ENCODE results near the gene TREML4.
"Not testable (repeated sequence)": the region's sequence is repeated elsewhere in the genome, so short reads cannot be mapped to it uniquely, and the experiment has no call there.

Gene TREML4

GRCh38 chr6:41232667-41233066, 4.5 kb downstream of the TREML4 start:
- no peak overlapping the region for H3K4me3 ChIP-seq (replicated peaks in 1 of 2; ENCODE audit: low read depth in 2 of 2, low read length in 2 of 2)
- TF ChIP-seq CTCF (IDR thresholded peaks at IDR 0.05; ENCODE audit: low read depth, low read length): no peak
- no peak for DNase-seq (ENCODE audit: low read depth in 2 of 2)

- DNase-seq (ENCODE audit: low read depth in 2 of 2): no peak
- no peak overlapping the region for H3K4me3 ChIP-seq (replicated peaks in 1 of 2; ENCODE audit: low read depth in 2 of 2, low read length in 2 of 2)
- no peak for TF ChIP-seq CTCF (IDR thresholded peaks at IDR 0.05; ENCODE audit: low read depth, low read length)
Observed at GRCh38 chr6:41236276-41236675, 8.1 kb downstream of the TREML4 start.

- no peak for TF ChIP-seq CTCF (IDR thresholded peaks at IDR 0.05; ENCODE audit: low read depth, low read length)
- H3K4me3 ChIP-seq (replicated peaks in 1 of 2; ENCODE audit: low read depth in 2 of 2, low read length in 2 of 2): no peak overlapping the region
- DNase-seq (ENCODE audit: low read depth in 2 of 2): no peak
Observed at GRCh38 chr6:41237128-41237527, 9.0 kb downstream of the TREML4 start.

GRCh38 chr6:41239467-41240159, 11.5 kb downstream of the TREML4 start:
- DNase-seq (ENCODE audit: low read depth in 2 of 2): no peak
- H3K4me3 ChIP-seq (replicated peaks in 1 of 2; ENCODE audit: low read depth in 2 of 2, low read length in 2 of 2): no peak overlapping the region
- TF ChIP-seq CTCF (IDR thresholded peaks at IDR 0.05; ENCODE audit: low read depth, low read length): no peak

GRCh38 chr6:41246529-41246928, 18.4 kb downstream of the TREML4 start:
- not testable (repeated sequence) for H3K4me3 ChIP-seq (replicated peaks in 1 of 2; ENCODE audit: low read depth in 2 of 2, low read length in 2 of 2); DNase-seq (ENCODE audit: low read depth in 2 of 2)

- no peak for TF ChIP-seq CTCF (IDR thresholded peaks at IDR 0.05; ENCODE audit: low read depth, low read length)
- no peak overlapping the region for H3K4me3 ChIP-seq (replicated peaks in 1 of 2; ENCODE audit: low read depth in 2 of 2, low read length in 2 of 2)
- DNase-seq (ENCODE audit: low read depth in 2 of 2): no peak
Observed at GRCh38 chr6:41247288-41247865, 19.2 kb downstream of the TREML4 start.

GRCh38 chr6:41247882-41248705, 19.9 kb downstream of the TREML4 start:
- no peak for TF ChIP-seq CTCF (IDR thresholded peaks at IDR 0.05; ENCODE audit: low read depth, low read length)
- H3K4me3 ChIP-seq (replicated peaks in 1 of 2; ENCODE audit: low read depth in 2 of 2, low read length in 2 of 2): no peak overlapping the region

More at GRCh38 chr6:41247882-41248705, 19.9 kb downstream of the TREML4 start:
- no peak for DNase-seq (ENCODE audit: low read depth in 2 of 2)
